Left lung (tissue), 10 donors: ENCODE measurements around the gene HOXA7. TPM values are rescaled to one million over a fixed set of nuclear protein-coding genes. Genes with fewer than 3 reads are reported as not detected.

Experiments
- ATAC-seq: fragments of 200-7000 bp; cut with Tn5 transposase; one replicate; pipeline ENCODE4 v1.9.1; 2020; ENCODE audit warnings: moderate library complexity
- DNase-seq, 4 donors: peaks; one replicate each; pipeline ENCODE4 v3.0.0-alpha.2; 2013 to 2020
- H3K27ac ChIP-seq, 2 donors: fragments of 200-600 bp; sonication (generic) in 1 of 2; one replicate each; pipeline versions ENCODE4 v1.5.0 to v1.8.0; 2020 to 2021
- H3K27me3 ChIP-seq, 2 donors: fragments of 200-600 bp; sonication (generic) in 1 of 2; one replicate each; pipeline versions ENCODE4 v1.5.0 to v1.8.0; 2020 to 2021
- H3K36me3 ChIP-seq, 2 donors: fragments of 200-600 bp; sonication (generic) in 1 of 2; one replicate each; pipeline versions ENCODE4 v1.5.0 to v1.8.0; 2020 to 2021
- H3K4me1 ChIP-seq, 2 donors: fragments of 200-600 bp; one replicate each; pipeline ENCODE4 v1.8.0; 2021
- H3K4me3 ChIP-seq, 2 donors: fragments of 200-600 bp; sonication (generic) in 1 of 2; one replicate each; pipeline versions ENCODE4 v1.5.0 to v1.8.0; 2020 to 2021; ENCODE audit warnings: mild to moderate bottlenecking in 1 of 2
- H3K9me3 ChIP-seq, 2 donors: fragments of 200-600 bp; sonication (generic) in 1 of 2; one replicate each; pipeline versions ENCODE4 v1.5.0 to v1.8.0; 2020 to 2021
- CTCF ChIP-seq, 2 donors: fragments of 200-600 bp; sonication (generic) in 1 of 2; IDR thresholded peaks; one replicate each; pipeline versions ENCODE4 v1.5.0 to v1.8.0; 2021; ENCODE audit warnings: antibody characterized with exemption in 2 of 2
- intact Hi-C, 2 donors: fragments of 100-400 bp; cut with DNase I; formaldehyde crosslinking; loops; one replicate each; pipeline versions ENCODE4 v1.11.2 to v1.14.2; 2022
- polyA plus RNA-seq, 6 donors: library from polyadenylated mRNA; unstranded; fragments of 120-200 nt; gene quantifications; one replicate each; pipeline ENCODE4 v1.2.1, GENCODE V29; 2013; ENCODE audit not compliant: insufficient read length in 6 of 6
- total RNA-seq, 2 donors: library from RNA; stranded (reverse); fragmentation: NEBNext Ultra II Directional; extraction: Animal tissue kit (Norgen Biotek cat#: 25700); gene quantifications; one replicate each; pipeline ENCODE4 v1.2.1, GENCODE V29; 2021
- donor health status: DM: no; HTN: yes; CAD: no.
- donor health status: DM: no; HTN: no; CAD: no.

HOXA7 gene
- total and polyA plus RNA-seq, 8 donors: 1.3 to 6.4 (median 4.9) TPM

- Histone ChIP-seq H3K27me3 (peaks cover 24 to 100% of the 10 kb centered on the region in 2 donors), H3K36me3 (no peaks in the 10 kb centered on the region), H3K9me3 (no peaks in the 10 kb centered on the region), H3K4me1 (peaks cover 0 to 9% of the 10 kb centered on the region in 2 donors), H3K4me3 (peak overlapping the region; percentile 52 to 56), H3K27ac (peak overlapping the region; percentile 86 to 92)
- intact Hi-C loops: loop anchor here in 1 of 2 donors (2.0 to 5.0 kb wide), 2 partner anchors 45 to 285 kb away; partner anchors contain the start of gene HOXA1
- DNase-seq (peak in 2 of 4 donors; percentile 41 to 60), ATAC-seq (no peak)
- no peak for TF ChIP-seq CTCF (IDR thresholded peaks at IDR 0.05)
These were observed 14.4 kb downstream of the HOXA7 start for GRCh38 chr7:27141923-27142579.

- no peak for TF ChIP-seq CTCF (IDR thresholded peaks at IDR 0.05)
- H3K27me3 ChIP-seq: peaks cover 19 to 100% of the 10 kb centered on the region in 2 donors
- no peaks in the 10 kb centered on the region for H3K36me3 ChIP-seq
- peaks cover 3 to 13% of the 10 kb centered on the region in 2 donors for H3K4me1 ChIP-seq
- no peaks in the 10 kb centered on the region for H3K9me3 ChIP-seq
- ATAC-seq: no peak
- H3K27ac ChIP-seq: peak overlapping the region; percentile 86 to 92
- DNase-seq: peak in 1 of 4 donors; percentile 41
- intact Hi-C loops: loop anchor here in 1 of 2 donors (5.0 kb wide), 1 partner anchor 44 kb away; the partner anchor contains the start of gene HOXA1
- H3K4me3 ChIP-seq: peak overlapping the region; percentile 52 to 56
These were observed 15.1 kb downstream of the HOXA7 start for GRCh38 chr7:27141137-27141922.

- ATAC-seq: no peak
- Histone ChIP-seq H3K9me3 (no peaks in the 10 kb centered on the region), H3K27me3 (peaks cover 22 to 100% of the 10 kb centered on the region in 2 donors), H3K4me1 (peaks cover 9 to 23% of the 10 kb centered on the region in 2 donors), H3K4me3 (peak overlapping the region; percentile 12 to 52), H3K27ac (peak overlapping the region; percentile 86 to 92), H3K36me3 (no peaks in the 10 kb centered on the region)
- no peak for TF ChIP-seq CTCF (IDR thresholded peaks at IDR 0.05)
- peak in 1 of 4 donors; percentile 41 for DNase-seq
- intact Hi-C loops: loop anchor here in 1 of 2 donors (5.0 kb wide), 1 partner anchor 43 kb away; the partner anchor contains the start of gene HOXA1
These were observed 16.2 kb downstream of the HOXA7 start for GRCh38 chr7:27140126-27140857.

- peak in 3 of 4 donors; percentile 34 to 75 (median 35) for DNase-seq
- Histone ChIP-seq H3K9me3 (no peaks in the 10 kb centered on the region), H3K36me3 (no peaks in the 10 kb centered on the region), H3K4me3 (peak overlapping the region; percentile 0 to 52), H3K27me3 (peaks cover 18 to 99% of the 10 kb centered on the region in 2 donors), H3K4me1 (peaks cover 9 to 31% of the 10 kb centered on the region in 2 donors), H3K27ac (peak overlapping the region; percentile 86 to 92)
- TF ChIP-seq CTCF (IDR thresholded peaks at IDR 0.05): no peak
- ATAC-seq: no peak
- intact Hi-C loops: loop anchor here in 1 of 2 donors (5.0 kb wide), 1 partner anchor 42 kb away; the partner anchor contains the start of gene HOXA1
These were observed 16.9 kb downstream of the HOXA7 start for GRCh38 chr7:27139334-27140125.
